Fibroblast of peridontal ligament (primary cell): ENCODE data around the gene DCXR.

Experiments
- DNase-seq: peaks from one replicate; pipeline ENCODE4 v3.0.0-alpha.2; 2010; ENCODE audit errors: extremely low read depth

Gene DCXR

GRCh38 chr17:82037092-82037888 lies at the start of gene DCXR:
Gene DCXR (minus strand): TSS chr17:82037697. CDS start chr17:82037682, 15 bp downstream.
- peak; percentile 87 for DNase-seq

DNA sequence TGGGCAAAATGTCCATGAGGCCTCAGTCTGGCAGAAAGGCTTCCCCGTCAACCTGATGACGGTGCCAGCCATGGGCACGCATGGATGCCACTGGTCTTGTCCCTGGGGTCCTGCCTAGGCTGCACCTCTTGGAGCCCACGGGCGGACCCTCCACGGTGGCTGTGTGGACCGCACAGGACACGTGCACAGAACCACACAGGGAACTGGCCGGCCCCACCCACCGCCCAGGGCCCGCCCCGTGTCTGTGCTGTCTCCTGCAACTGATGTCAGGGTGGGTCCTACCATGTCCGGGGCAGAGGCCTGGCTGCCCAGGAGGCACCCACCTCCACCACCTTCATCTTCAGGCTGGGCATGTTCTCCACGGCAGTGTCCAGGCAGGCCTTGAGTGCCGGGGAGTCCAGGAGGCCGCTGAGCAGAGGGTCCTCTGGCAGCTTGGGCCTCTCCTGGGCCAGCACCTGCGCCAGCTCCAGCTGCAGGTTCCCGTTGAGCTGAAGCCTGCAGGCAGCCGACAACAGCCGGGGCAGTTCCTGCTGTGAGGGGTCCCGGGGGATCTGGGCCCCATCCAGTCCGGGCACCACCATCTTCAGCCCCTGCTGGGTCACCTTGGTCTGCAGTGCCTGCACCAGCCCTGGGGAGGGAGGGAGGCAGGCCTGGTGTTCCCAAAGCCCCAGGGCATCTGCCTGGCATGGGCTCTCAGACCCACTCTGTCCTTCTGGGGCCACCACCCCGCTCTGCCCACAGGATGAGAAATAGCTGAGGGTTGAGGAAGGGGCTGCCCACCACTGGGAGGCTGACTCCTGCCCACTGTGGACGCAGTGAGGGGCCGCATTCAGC lies 48.7 kb upstream of the DCXR start:
- no peak for DNase-seq

- no peak for DNase-seq
These were observed 47.7 kb upstream of the DCXR start for GRCh38 chr17:82085031-82085861.

DNA sequence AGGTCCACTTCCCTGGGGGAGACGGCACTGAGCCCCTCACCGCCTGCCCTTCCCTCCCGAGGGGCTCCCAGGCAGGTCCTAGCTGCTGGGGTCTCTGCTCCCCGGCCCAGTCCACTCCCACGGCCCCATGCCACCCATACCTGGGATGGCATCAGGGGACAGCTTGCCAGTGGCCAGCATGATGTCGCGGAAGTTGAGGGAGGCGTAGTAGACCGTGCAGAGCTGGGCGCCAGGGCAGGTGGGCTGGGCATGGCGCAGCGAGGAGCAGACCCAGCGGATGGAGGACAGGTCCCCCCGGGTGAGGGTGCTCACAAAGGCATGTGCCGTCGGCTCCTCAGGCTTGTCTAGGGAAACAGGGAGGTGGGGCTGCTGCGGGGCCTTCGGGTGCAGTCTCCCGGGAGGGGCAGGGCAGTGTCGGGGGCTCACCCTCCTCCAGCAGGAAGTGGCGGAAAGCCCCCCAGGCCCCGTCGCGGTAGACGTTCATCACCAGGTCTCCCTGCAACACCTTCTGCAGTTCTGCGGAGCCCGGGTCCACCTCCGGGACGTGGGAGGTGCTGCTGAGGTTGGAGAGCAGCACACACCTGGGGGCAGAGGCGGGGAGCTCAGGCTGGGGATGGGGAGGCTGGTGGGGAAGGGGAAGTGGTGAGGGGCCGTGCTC lies 47.0 kb upstream of the DCXR start:
- DNase-seq = no peak

DNA sequence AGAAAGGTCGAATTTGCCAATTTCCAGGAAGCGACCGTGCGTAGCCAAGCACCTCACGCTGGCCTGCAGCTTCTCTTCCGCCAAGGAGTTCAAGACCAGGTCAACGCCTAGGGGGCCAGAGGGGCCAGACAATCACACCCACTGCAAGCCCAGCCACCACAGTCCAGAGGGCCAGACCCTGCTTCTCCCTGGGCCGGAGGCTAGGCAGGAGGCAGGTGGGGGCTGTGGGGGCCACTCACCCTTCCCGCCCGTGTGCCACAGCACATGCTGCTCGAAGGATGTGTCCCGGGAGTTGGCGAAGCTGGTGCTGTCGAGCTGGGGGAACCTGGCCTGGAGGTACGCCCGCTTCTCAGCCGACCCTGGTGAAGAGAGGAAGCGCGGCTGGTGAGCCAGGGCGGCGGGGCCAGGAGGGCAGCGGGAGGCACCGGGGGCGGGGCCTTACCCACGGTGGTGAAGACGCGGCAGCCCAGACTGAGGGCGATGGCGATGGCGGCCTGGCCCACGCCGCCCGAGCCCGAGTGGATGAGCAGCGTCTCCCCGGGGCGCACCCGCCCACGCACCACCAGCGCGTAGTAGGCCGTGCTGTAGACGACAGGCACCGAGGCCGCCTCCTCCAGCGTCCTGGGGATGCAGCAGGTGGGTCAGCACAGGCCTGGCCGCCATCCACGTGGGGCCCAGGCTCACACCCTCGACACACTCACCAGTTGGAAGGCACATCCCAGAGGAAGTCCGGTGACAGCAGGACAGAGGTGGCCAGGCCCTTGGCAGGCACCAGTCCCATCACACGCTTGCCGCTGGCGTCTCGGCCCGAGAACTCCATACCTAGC lies 46.2 kb upstream of the DCXR start:
- DNase-seq = no peak

DNA sequence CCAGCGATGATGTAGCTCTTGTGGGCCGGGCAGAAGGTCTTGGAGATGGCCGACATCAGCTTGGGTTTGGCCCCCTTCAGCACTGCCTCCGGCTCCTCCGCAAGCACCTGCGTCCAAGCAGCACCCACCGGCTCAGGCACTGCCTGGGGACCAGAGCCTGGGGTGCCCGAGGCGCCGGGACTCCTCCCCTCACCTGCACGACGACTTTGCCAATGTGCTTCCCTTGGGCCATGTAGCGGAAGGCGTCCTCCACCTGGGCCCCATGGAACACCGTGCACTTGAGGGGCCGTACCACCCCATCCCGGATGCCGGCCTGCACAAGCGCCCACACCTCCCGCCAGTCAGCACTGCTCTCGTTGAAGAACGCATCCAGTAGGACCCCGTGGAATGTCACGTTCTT lies 45.5 kb upstream of the DCXR start:
- DNase-seq = no peak

GRCh38 chr17:82082456-82082855 lies 45.0 kb upstream of the DCXR start:
- no peak for DNase-seq

DNA sequence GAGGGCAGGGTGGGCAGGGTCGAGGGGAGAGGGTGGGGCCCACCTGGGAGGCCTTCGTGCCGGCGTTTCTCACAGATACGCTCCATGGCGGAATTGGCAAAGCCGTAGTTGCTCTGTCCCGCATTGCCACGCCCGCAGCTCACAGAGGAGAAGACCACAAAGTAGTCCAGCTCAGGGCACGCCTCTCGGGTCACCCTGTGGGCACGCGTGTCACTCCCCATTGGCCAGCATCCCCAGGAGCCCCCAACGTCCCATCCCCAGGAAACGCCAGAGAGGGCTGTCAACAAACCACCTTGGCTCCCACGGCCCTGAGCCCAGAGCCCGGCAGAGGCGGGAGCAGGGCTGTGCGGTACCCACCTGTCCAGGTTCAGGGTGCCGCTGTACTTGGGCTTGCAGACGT lies 44.5 kb upstream of the DCXR start:
- no peak for DNase-seq

GRCh38 chr17:82081546-82081945 lies 44.0 kb upstream of the DCXR start:
- no peak for DNase-seq

GRCh38 chr17:82080789-82081464 lies 43.4 kb upstream of the DCXR start:
- no peak for DNase-seq

- DNase-seq = no peak
These were observed 42.7 kb upstream of the DCXR start for GRCh38 chr17:82080048-82080788.

GRCh38 chr17:82079001-82079677 lies 41.6 kb upstream of the DCXR start:
- no peak for DNase-seq

DNA sequence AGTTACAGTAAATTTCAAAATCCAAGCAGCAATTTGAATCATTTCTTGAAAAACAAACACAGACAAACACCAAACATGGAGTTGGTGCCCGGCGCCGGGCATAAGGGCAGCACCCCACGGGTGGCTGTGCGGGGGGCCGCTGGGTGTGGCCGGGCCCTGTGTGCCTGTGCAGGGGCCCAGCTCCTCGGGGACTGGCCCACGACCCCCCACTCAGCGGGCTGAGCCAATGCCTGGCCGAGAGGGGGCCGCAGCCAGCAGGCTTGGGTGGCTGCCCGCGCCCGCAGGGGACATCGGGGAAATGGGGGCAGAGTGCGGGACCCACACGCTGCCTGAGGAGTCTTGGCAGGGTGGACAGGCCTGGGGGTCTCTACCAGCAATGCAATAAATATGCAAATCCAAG lies 40.9 kb upstream of the DCXR start:
- DNase-seq = no peak

DNA sequence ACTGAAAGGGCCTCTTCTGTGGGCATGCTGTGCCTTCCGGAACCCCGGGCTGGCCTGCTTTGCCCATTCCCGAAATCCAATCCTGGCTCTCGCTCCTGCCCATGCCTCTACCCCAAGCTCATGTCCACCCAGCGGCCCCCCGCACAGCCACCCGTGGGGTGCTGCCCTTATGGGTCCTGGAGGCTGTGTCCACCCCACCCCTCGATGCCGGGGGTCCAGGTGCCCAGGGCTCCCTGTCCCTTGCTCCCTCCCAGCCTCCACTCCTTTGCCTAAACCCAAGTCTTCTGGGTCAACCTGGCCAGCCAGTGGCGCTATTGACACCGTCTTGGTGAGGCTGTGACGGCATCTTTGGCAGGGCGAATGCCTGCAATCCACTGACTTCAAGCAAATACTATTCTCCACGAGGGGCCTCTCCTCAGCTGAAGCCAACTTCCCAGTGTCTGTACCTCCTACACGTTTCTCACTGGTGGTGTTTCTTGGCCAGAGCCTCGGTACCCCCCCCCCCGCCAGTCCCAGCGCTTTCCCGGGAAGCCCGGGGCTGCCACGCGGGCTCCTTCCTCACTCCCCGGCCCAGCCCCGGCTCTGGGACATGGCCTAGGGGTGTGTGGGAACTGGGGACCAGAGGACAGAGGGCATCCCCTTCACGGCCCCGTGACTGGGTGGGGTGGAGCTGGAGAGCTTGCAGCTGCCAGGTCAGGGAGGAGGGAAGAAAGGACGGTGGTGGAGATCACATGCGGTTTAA lies 40.3 kb upstream of the DCXR start:
- no peak for DNase-seq

DNA sequence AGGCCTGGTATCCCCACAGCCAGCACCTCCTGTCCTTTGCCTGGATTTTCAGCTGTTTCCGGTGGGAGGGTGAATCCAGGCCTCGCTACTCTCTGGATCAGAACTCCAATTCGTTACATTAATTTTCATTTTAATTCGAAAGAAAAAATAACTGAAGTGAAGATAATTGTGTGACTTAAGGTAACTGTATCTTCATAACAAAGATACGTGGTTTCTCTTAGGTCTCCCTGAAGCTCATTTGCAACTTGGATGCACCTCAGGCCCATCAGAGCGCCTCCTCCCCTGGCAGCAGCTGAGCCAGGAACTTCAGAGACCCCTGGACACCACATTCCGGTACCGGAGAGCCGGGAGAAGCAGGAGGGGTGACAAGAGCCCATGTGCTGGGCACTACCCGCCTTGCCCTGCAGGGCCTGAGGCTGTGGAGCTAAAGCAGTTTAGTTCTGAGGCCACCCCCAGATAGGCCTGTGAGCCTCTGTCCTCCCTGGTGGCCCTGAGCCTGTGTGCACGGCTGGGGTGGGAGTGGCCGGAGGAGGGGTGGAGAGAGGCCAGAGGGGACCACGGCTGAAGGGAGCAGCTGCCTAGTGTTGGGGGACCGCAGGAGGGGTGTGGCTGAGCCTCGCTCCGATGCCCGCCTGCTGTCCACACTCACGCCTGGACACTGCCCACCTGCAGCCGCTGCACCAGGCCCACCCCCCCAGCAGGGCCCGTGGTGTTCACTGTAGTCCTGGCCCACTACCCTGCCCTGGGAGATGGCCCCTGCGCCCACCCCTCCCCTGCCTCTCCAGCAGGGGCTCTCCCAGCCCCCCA lies 39.5 kb upstream of the DCXR start:
- no peak for DNase-seq

DNA sequence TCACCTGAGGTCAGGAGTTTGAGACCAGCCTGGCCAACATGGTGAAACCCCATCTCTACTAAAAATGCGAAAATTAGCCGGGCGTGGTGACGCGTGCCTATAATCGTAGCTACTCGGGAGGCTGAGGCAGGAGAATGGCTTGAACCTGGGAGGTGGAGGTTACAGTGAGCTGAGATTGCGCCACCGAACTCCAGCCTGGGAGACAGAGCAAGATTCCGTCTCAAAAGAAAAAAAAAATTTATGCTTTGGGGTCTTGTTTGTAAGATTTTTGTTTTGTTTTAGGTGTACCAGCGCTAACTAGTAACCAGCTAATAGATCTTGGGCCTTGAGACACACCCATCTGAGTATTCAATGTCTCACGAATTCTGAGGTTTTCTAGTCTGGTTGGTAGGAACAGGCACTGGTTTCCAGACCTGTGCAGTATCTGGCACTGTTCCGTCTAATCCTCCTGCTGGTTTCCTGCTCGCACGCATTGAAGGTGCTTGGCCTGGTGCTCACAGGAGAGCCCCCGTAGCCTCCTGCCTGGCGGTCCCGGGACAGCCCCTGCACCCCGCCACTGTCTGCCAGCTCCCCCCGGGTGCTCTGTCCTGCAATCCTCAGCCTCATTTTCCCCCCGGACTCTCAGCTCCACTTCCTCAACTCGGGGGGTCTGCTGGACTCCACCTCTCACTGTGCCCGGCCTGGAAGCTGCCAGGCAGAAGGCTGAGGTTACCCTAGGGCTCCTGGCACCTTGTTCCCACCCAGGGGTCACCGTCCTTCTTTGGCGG lies 38.7 kb upstream of the DCXR start:
- no peak for DNase-seq

GRCh38 chr17:82073446-82073845 lies 35.9 kb upstream of the DCXR start:
- no peak for DNase-seq
